Activated T-cell treated with anti-CD3 and anti-CD28 coated beads for 1 hour (primary cell): ENCODE results near the gene TUBD1.
A peak's percentile ranks its signal among the peaks of the same experiment; 100 is the strongest.
"Not testable (repeated sequence)": the region's sequence is repeated elsewhere in the genome, so short reads cannot be mapped to it uniquely, and the experiment has no call there.

Experiments
- DNase-seq: peaks from one replicate; pipeline ENCODE4 v3.0.0-alpha.2; 2020; ENCODE audit warnings: low read depth

Gene TUBD1

DNA sequence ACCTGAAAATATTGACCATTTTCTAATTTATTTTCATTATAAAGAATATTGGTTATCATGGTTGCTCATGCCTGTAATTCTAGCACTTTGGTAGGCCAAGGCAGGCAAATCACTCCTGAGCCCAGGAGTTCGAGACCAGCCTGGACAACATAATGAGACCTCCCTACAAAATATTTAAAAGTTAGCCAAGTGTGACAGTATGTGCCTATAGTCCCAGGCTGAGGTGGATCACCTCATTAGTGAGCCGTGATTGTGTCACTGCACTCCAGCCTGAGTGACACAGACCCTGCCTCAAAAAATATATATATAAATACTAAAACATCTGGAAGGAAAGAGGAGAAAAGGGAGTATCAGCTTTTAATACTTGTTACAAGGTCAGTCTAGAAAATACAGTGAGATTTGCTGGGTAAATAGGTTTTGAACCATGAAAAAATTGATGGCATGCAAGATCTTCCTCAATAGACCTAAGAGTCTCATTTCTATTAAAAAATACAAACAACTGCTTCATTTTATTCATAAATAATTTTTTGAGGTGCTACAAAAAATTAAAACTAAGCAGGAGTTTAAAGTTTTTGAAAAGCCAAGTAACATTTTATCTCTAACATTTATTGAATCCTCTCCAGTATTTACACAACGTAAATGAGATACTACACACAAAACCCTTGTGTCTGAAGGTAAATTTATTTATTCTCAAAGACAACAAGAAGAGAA lies 47.7 kb downstream of the TUBD1 start:
- DNase-seq, result no peak

DNA sequence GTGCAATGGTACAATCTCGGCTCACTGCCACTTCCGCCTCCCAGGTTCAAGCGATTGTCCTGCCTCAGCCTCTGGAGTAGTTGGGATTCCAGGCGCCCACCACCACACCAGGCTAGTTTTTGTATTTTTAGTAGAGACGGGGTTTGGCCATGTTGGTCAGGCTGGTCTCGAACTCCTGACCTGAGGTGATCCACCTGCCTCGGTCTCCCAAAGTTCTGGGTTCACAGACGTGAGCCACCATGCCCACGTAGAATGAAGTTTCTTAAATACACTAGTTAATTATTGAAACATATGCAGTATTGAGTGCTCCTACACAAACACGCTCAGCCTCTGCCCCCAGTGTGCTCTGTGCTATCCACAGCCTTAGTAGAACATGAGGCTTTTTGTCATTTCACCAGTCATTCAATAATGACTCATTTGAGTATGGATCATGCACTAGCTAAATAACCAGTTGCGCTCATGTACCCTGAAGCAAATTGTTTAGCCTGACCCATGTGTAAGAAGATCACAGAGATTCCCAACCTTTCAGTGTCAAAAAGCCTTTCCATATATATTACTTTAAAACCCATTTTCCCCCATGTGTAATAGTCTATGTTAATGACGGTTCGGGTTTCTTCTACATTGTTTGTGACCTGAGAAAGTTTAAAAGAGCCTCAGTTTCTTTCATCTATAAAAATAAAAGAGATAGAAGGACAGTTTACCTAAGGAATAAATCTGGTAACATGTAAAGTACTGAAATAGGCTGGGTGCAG lies 49.7 kb downstream of the TUBD1 start:
- peak; percentile 52 for DNase-seq

GRCh38 chr17:59841882-59842263 lies 50.9 kb downstream of the TUBD1 start:
- not testable (repeated sequence) for DNase-seq

DNA sequence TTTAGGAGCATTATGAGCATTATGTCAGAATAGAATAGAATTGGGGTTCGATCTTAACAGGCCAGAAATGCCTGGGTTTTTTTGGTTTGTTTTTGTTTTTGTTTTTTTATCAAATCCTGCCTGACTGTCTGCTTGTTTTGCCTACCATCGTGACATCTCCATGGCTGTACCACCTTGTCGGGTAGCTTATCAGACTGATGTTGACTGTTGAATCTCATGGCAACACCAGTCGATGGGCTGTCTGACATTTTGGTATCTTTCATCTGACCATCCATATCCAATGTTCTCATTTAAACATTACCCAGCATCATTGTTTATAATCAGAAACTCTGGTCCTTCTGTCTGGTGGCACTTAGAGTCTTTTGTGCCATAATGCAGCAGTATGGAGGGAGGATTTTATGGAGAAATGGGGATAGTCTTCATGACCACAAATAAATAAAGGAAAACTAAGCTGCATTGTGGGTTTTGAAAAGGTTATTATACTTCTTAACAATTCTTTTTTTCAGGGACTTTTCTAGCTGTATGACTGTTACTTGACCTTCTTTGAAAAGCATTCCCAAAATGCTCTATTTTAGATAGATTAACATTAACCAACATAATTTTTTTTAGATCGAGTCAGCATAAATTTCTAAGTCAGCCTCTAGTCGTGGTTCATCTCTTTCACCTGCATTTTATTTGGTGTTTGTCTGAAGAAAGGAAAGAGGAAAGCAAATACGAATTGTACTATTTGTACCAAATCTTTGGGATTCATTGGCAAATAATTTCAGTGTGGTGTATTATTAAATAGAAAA lies 51.5 kb downstream of the TUBD1 start:
- not testable (repeated sequence) for DNase-seq

GRCh38 chr17:59840329-59841090 lies 52.2 kb downstream of the TUBD1 start:
- DNase-seq, result no peak

DNA sequence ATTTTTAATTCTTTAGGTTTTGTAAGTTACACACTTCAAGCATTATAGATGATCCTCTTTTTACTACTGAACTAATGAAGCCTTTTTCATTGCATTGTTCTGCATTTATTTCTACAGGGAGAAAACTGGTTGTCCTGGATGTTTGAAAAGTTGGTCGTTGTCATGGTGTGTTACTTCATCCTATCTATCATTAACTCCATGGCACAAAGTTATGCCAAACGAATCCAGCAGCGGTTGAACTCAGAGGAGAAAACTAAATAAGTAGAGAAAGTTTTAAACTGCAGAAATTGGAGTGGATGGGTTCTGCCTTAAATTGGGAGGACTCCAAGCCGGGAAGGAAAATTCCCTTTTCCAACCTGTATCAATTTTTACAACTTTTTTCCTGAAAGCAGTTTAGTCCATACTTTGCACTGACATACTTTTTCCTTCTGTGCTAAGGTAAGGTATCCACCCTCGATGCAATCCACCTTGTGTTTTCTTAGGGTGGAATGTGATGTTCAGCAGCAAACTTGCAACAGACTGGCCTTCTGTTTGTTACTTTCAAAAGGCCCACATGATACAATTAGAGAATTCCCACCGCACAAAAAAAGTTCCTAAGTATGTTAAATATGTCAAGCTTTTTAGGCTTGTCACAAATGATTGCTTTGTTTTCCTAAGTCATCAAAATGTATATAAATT lies 53.0 kb downstream of the TUBD1 start:
- DNase-seq, result no peak

DNA sequence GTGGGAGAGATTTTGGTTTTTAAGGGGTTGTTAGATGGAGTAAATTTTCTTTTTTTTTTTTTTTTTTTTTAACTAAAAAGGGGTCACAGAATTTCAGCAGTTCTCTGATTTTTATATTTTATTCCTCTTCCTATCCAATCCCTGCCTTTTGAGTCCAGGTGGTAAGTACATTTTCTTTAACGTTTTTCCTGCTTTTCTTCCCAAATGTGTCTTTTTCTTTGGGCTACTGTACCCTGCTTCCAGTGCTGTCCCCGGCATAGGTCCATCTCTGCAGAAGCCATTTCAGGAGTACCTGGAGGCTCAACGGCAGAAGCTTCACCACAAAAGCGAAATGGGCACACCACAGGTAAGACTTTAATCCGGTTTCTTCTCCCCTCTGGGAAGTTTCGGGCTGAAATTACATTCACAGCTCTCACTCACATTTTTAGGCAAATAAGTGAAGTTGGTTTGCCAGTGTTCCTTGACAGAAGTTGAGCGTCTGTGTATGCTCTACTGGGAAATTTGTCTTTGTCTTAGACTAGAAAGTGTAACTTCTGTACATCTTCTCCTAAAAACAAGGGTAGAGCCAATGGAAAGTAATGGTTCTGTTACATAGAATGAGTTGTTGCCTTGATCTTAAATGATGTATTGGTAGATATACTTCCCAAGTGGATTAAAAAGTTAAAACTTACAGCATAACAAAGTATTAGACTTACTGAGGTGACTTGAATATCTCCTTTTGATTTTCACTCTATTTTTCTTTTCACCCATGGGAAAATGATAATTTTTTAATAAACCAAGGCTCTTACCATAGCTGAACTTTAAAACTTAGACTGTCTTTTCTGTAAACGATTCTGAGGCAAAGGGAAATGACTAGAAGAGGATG lies 54.5 kb downstream of the TUBD1 start:
- no peak for DNase-seq

GRCh38 chr17:59837308-59838051 lies 55.3 kb downstream of the TUBD1 start:
- DNase-seq, result no peak

- no peak for DNase-seq
Measured at GRCh38 chr17:59832883-59833379, 59.8 kb downstream of the TUBD1 start.

GRCh38 chr17:59830846-59831486 lies 61.8 kb downstream of the TUBD1 start:
- no peak for DNase-seq

- DNase-seq, result no peak
Measured at GRCh38 chr17:59830007-59830630, 62.6 kb downstream of the TUBD1 start.

DNA sequence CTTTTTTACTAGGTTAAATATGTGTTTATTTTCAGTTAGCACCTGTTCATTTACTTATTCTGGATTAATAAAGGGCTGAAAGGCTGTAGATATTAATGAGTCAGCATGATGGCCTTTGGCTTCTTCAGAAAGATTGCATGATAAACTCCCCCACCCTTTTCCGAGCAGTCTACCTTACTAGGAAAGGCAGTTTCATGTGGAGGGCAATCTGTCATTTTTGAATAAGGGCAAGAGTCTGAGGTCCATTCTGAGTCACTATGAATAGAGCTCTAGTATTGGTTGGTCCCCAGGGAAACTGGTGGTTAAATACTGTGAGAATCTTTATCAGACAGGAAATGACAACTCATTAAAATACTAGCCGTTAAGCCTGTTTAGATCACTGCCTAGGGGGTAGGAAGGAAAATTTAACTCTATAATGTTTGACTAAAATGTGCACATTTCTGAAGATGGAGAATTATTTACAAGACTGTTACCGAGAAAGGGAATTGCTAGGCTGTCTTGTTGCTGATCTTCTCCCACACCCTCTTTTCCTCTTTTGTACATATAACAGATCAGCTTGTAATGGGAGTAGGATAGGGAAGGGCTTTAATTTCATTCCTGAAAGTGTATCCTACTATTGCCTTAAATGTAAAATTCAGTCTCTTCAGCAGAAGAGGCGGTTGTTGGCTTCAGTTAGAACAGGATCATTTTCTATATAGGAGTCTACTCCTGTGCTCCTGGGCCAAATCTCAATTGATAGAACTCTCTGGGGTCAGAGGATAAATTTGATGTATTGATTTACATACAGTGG lies 63.3 kb downstream of the TUBD1 start:
- DNase-seq, result no peak

DNA sequence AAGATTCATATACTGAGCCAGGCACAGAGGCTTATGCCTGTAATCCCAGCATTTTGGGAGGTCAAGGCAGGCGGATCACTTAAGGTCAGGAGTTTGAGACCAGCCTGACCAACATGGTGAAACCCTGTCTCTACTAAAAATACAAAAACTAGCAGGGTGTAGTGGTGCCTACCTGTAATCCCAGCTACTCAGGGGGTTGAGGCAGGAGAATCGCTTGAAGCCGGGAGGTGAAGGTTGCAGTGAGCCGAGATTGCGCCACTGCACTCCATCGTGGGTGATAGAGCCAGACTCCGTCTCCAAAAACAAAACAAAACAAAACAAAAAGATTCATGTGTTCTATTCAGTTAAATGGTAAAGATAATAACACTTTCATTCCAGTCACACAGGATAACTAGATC lies 63.9 kb downstream of the TUBD1 start:
- not testable (repeated sequence) for DNase-seq

DNA sequence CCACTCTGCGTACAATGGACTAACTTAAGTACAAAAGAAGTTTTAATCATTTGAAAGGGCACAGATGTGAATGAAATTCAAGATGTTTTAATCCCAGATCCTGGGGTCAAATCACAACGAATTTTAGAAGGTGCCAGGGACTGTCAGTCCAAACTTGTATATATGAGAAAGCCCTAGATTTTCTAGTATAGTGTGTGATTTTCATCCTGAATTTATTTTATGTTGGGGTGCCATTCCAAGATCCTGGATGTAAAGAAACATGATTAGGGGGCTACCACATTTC lies 64.3 kb downstream of the TUBD1 start:
- no peak for DNase-seq

DNA sequence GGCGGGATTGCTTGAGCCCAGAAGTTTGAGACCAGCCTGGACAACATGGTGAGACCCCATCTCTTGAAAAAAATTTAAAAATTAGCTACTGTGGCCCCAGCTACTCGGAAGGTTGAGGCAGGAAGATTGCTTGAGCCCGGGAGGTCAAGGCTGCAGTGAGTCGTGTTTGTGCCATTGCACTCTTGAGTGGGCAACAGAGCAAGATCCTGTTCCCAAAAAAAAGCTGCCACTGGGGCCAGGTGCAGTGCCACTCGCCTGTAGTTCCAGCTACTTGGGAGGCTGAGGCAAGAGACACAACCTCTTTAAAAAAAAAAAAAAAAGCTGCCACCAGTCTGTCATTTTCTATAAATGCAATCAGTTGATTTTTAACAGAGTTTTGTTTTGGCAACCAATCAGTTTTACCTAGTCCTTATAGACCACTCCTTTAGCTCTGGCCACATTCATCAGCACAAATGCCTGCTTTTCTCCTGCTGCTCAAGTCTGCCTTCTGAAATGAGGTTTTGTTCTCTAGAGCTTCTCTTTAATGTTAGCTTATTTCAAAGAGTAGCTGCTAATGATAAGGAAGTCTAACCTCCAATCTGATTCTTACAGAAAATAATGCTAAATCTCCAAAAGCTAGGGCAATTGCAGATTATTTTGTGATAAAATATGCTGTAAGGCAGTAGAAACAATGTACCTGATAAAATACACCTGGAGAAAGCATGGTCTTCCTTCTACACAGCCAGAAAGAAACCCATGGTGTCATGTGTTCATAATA lies 64.8 kb downstream of the TUBD1 start:
- no peak for DNase-seq

DNA sequence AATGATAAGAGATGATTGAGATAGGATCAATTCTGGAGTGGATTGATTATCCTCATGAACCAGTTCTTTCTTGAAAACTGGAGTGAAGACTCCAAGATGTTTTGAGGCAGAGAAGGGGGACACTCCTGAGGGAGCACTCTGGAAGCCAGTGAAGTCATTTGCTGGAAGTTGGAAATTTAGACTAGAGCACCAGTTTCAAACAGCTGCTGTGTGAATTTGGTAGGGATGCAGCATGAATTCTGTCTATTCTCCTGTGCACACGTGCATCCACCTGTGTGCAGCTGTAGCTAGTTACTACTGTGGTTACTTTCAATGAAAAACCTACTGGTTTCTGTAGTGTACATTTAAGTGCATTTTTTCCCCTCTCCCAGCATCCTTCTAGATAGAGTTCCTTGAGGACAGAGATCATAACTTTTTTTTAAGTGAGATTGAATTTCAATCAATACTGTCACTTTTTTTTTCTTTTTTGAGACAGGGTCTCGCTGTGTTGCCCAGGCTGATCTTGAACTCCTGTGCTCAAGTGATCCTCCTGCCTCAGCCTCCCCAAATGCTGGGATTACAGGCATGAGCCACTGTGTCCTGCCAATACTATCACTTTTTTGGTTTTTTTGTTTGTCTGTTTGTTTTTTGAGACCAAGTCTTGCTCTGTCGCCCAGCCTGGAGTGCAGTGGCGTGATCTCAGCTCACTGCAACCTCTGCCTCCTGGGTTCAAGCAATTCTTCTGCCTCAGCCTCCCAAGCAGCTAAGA lies 65.9 kb downstream of the TUBD1 start:
- DNase-seq, result no peak
